ENCODE results near the gene CBLN3.

The CBLN3 gene

GRCh38 chr14:24422694-24423601 is 6.5 kb downstream of the CBLN3 start:
- no peak for DNase-seq

GRCh38 chr14:24422261-24422660 is 7.2 kb downstream of the CBLN3 start:
- no peak for DNase-seq

- DNase-seq: no peak
Measured at GRCh38 chr14:24418492-24418873, 11.0 kb downstream of the CBLN3 start.

GRCh38 chr14:24417832-24418491 is 11.5 kb downstream of the CBLN3 start:
- no peak for DNase-seq

DNA sequence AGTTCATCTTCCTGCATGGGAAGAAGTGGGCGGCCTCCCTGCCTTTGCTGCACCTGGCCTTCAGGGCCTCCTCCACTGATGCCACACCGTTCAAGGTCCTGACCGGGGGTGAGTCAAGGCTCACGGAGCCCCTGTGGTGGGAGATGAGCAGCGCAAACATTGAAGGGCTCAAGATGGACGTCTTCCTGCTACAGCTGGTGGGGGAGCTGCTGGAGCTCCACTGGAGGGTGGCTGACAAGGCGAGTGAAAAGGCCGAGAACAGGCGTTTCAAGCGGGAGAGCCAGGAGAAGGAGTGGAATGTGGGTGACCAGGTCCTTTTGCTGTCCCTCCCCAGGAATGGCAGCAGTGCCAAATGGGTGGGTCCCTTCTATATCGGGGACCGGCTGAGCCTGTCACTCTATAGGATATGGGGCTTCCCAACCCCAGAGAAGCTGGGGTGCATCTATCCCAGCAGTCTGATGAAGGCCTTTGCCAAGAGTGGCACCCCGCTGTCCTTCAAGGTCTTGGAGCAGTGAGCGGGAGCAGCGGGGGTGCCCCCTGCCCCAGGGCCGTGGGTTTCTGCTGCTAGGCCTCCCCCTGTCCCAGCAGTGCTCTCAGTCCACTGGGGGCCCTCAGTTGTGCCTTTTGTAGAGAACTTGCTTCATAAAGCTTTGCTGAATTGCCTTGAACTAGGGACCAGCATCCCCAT is 12.4 kb downstream of the CBLN3 start:
- DNase-seq: no peak

DNA sequence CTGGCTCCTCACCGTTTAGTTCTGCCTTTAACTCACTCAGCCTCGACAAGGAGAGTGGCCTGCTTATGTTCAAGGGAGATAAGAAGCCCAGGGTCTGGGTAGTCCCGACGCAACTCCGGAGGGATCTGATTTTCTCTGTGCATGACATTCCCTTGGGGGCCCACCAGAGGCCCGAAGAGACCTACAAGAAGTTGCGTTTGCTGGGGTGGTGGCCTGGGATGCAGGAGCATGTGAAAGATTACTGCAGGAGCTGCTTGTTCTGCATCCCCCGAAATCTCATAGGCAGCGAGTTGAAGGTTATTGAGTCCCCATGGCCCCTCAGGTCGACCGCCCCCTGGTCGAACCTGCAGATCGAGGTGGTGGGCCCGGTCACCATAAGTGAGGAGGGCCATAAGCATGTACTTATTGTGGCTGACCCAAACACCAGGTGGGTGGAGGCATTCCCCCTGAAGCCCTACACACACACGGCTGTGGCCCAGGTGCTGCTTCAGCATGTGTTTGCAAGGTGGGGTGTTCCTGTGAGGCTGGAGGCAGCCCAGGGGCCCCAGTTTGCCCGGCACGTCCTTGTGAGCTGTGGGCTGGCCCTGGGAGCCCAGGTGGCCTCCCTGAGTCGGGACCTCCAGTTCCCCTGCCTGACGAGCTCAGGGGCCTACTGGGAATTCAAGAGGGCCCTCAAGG is 13.1 kb downstream of the CBLN3 start:
- no peak for DNase-seq

DNA sequence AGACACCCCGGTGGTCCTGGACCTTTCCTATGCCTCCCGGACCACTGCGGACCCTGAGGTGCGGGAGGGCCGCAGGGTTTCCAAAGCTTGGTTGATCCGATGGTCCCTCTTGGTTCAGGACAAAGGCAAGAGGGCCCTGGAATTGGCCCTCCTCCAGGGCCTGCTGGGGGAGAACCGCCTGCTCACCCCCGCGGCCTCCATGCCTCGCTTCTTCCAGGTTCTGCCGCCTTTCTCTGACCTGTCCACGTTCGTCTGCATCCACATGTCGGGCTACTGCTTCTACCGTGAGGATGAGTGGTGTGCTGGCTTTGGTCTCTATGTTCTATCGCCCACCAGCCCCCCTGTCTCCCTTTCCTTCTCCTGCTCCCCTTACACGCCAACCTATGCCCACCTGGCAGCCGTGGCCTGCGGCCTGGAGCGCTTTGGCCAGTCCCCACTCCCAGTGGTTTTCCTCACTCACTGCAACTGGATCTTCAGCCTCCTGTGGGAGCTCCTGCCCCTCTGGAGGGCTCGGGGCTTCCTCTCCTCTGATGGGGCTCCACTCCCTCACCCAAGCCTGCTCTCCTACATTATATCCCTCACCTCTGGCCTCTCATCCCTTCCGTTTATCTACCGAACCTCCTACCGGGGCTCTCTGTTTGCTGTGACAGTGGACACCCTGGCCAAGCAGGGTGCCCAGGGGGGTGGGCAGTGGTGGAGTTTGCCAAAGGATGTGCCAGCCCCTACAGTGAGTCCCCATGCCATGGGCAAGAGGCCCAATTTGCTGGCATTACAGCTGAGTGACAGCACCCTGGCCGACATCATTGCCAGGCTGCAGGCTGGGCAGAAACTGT is 13.8 kb downstream of the CBLN3 start:
- no peak for DNase-seq

- no peak for DNase-seq
Measured at GRCh38 chr14:24414732-24415420, 14.6 kb downstream of the CBLN3 start.

DNA sequence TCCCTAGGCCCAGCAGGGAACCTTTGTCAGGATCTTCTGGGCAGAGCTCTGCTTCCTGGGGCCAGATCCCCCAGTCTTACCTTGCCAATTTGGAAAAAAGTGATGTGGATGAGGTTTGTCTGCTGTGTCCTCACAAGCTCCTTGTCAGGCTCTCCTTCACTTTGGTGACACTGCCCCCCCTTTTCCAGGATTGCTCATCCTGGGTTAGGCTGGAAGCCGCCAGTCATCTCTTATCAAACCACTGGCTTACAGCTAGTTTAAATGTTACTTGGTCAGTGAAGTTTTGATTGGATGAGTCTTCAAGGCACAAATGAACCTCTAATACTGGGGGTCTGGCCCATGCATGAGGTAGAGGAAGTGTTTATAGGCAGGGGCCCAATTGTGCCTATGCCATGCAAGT is 15.4 kb downstream of the CBLN3 start:
- no peak for DNase-seq

DNA sequence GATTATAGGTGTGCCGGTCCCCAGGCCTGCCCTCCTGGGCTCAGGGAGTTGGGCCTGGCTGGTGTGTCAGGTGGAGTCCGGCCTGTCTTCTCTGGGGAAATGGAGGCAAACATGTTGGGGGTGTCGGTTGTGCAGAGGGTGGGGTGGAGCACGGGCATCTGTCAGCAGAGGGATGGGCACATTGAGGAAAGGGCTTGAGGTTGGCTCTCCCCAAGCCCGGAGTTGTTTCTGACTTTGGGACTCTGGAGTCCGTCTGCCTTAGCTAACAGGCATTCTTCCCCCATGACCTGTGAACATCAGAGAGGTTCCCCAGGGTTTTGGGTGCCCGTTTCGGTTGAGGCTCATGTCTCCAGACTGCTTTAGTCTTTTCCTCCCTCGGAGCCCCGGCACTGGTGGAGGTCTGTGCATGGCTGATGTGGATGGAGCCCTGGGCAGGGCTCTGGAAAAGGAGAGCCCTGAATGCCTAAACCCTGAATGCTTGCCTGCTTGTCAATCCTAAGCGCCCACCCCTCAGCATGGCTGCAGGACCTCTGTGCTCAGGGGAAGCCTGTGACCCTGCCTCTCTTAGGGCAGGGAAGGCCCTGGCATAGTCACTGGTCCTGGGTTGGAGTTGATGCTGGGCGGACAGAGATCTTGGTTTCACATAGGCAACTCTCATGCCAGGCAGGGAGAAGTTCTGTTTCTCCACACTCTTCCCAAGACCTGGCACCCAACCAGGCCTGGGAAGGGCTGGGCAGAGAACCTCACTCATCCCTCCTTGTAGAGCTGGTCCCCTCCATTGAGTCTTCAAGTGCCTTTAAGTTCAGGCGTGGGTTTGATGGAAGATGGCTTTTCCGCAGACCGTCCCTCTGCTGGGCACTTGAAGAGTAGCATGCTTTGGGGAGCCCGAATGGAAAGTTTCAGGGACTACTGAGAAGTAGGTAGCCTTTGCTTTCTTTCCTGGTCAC is 17.8 kb downstream of the CBLN3 start:
- DNase-seq: peak; percentile 29

- DNase-seq: no peak
Measured at GRCh38 chr14:24409956-24410355, 19.5 kb downstream of the CBLN3 start.

GRCh38 chr14:24409192-24409591 is 20.3 kb downstream of the CBLN3 start:
- no peak for DNase-seq

DNA sequence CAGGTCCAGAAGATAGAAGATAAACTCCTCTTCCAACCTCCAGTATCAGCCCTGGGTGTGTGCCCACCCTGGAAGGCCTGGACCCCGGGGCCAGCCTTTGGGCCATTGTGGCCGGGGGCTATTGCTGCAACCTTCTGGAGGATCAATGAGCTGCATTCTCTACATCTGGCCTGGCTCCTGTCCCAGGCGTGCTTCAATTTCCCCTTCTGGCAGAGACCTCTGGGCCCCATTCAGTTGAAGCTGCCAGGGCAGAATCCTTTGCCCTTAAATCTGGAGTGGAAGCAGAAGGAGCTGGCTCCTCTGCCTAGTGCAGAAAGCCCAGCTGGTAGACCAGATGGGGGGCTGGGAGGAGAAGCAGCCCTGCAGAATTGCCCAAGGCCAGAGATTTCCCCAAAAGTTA is 20.7 kb downstream of the CBLN3 start:
- DNase-seq: no peak

DNA sequence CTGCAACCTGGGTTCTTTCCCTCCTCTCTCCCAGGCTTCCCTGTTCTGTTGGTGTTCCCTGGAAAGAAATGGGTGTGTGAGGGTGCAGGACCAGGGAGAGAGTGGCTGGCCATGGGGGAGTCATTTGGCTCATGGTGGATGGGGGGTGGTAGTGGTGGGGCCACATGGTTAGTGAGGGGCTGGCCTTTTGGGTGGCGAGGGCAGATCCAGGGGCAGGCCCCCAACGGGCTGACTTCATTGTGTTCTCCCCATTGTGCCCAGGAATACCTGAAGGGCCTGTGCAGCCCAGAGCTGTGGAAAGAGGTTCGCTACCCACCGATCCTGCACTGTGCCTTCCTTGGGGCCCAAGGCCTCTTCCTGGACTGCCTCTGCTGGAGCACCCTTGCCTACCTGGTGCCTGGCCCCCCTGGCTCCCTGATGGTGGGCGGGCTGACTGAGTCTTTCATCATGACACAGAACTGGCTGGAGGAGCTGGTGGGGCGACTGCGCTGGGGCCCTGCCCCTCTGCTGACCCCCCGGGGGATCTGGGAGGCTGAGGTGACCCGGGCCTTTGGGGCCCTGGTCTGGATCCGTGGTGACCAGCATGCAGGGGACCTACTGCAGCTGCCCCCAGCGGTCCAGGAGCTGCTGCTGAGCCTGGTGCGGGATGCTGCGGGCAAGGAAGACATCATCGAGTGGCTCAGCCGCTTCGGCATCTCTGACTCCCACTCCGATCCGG is 21.7 kb downstream of the CBLN3 start:
- DNase-seq: no peak

- DNase-seq: no peak
Measured at GRCh38 chr14:24406416-24406815, 23.1 kb downstream of the CBLN3 start.

GRCh38 chr14:24404814-24405213 is 24.7 kb downstream of the CBLN3 start:
- no peak for DNase-seq

DNA sequence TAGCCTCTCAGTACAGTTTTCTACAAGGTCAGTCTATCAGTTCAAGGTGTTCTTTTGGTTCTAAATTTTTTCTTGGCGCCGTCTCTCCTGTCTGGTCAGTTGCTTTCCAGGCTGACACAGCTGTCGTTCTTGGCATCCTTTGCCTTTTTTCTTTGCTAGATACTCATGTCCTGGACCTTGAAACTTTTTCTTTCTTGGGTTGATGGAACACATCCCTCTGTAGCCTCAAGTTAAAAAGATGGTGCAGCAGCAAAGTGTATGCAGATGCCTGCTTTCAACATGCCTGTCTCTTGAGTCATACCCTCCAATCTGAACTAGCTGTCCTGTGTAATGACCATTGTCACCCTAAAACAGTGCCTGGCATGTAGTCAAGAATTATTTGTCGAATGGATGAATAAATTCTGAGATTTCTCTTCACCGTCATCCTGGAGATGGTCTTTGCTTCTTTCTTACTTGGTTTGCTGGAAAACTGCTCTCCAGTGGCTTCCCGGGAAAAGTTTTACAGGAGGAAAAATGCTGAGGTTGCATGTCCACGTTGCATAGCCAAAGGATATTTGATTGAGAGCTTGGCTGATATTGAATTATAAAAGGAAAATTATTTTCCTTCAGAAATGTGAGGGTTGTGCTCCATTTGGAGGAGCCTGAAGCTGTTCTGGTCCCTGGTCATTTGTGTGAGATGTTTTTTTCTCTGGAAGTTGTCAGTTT is 26.0 kb downstream of the CBLN3 start:
- no peak for DNase-seq

DNA sequence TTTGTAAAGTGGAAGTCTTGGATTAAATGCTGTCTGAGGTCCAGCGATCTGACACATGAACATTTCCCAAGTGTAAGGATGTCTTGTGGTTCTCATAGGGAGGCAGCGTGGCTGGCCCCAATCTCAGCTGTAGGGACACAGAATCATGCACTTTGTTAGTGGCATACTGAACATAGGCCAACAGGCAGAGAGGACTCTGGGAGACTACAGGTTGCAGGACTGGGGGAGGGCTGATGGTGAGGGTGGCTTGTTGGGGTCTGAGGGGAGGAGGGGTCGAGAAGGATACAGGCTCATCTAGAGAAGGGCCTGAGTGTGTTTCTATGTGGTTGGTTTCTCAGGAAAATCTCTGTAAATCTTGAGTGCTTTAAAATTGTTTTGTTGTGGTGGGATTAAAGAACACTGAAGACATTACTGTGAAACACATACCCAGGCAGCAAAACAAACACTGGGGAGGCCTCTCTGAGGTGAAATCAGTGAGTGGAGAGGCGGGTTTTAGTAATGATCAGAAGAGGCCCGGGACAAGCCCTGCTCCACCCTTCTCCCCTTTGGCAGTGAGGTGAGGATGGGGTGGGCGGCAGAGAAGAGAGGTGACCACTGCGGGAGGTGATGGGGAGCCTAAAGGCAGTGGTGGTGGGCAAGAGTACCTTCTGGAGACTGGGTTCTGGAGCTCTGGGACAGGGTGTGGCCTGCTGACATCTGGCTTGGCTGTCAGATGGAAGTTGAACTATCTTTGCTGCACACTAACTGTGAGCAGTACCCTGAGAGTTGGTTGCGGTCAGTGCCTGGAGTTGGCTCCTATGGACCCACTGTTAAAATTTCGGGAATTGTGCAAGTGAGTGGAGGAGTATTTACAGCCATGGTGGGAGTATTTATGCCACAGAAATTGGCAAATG is 27.4 kb downstream of the CBLN3 start:
- DNase-seq: no peak

Data from CD4-positive, alpha-beta T cell treated with Interferon gamma for 1 hour (primary cell).